H1 (cell line): ENCODE measurements around the gene CASKIN2. TPM values are rescaled to one million over a fixed set of nuclear protein-coding genes. Genes with fewer than 3 reads are reported as not detected.

ENCODE experiments used
- CTCF ChIA-PET: fragments of 300-600 bp; sonication (Branson Sonifier 250); formaldehyde crosslinking; loops from one replicate; lab custom pipeline; 2021; ENCODE audit not compliant: partially characterized antibody; lab: Charles Lee
- POLR2A ChIA-PET: fragments of 300-600 bp; sonication (Branson Sonifier 250); formaldehyde crosslinking; loops from one replicate; lab custom pipeline; 2021; ENCODE audit warnings: inconsistent platforms; ENCODE audit not compliant: partially characterized antibody; lab: Charles Lee
- DNase-seq, 2 experiments: peaks; one replicate each; pipeline versions ENCODE4 v3.0.0 to v3.0.0-alpha.2; 2010 to 2022; ENCODE audit warnings: low spot score in 2 of 2, low read depth in 1 of 2, mixed read lengths in 1 of 2
- FAIRE-seq: peaks from 2 replicates; lab custom pipeline; 2011; peaks lifted over from hg19 to GRCh38; lab: Jason Lieb, UNC
- H2AFZ ChIP-seq: 2 replicates; pipeline ENCODE4 v1.8.1; 2012; ENCODE audit warnings: low read length, inconsistent platforms
- H2AK5ac ChIP-seq: 2 replicates; pipeline ENCODE4 v1.6.1; 2013; ENCODE audit warnings: low read depth, low read length
- H2BK120ac ChIP-seq: replicated peaks from 2 replicates; pipeline ENCODE3; 2013; ENCODE audit warnings: low read depth, low read length, inconsistent platforms
- H2BK12ac ChIP-seq: 2 replicates; pipeline ENCODE4 v1.6.1; 2013; ENCODE audit warnings: low read depth, low read length
- H2BK15ac ChIP-seq: 2 replicates; pipeline ENCODE4 v1.6.1; 2013; ENCODE audit warnings: low read length
- H2BK20ac ChIP-seq: 2 replicates; pipeline ENCODE4 v1.6.1; 2013; ENCODE audit warnings: low read length
- H2BK5ac ChIP-seq: 2 replicates; pipeline ENCODE4 v1.6.1; 2013; ENCODE audit warnings: low read depth, low read length
- H3K14ac ChIP-seq: 2 replicates; pipeline ENCODE4 v1.6.1; 2013; ENCODE audit warnings: inconsistent platforms; ENCODE audit not compliant: insufficient read length
- H3K18ac ChIP-seq: 2 replicates; pipeline ENCODE4 v1.6.1; 2013; ENCODE audit warnings: low read length; ENCODE audit errors: extremely low read depth
- H3K23ac ChIP-seq: 2 replicates; pipeline ENCODE4 v1.6.1; 2013; ENCODE audit warnings: inconsistent platforms; ENCODE audit not compliant: insufficient read length
- H3K23me2 ChIP-seq: 2 replicates; pipeline ENCODE4 v1.6.1; 2013; ENCODE audit warnings: low read depth, low read length
- H3K27ac ChIP-seq: 2 replicates; pipeline ENCODE4 v1.6.1; 2011; ENCODE audit warnings: low read depth, low read length, inconsistent platforms
- H3K27me3 ChIP-seq, 4 experiments: replicated peaks in 1 of 4; 1 replicate in 1 of 4; 2 replicates in 3 of 4; pipeline versions ENCODE4 v1.6.1 to v1.8.1; 2011 to 2013; ENCODE audit warnings: low read length in 3 of 4, mild to moderate bottlenecking in 3 of 4, inconsistent platforms in 2 of 4, mixed read lengths in 2 of 4, moderate library complexity in 1 of 4; ENCODE audit not compliant: control insufficient read depth in 3 of 4, insufficient read depth in 3 of 4; ENCODE audit errors: extremely low read depth in 1 of 4
- H3K36me3 ChIP-seq, 4 experiments: 2 replicates each; pipeline versions ENCODE4 v1.6.1 to v1.8.1; 2011 to 2013; ENCODE audit warnings: mild to moderate bottlenecking in 4 of 4, low read length in 3 of 4, moderate library complexity in 2 of 4, control low read depth in 1 of 4, inconsistent platforms in 1 of 4; ENCODE audit not compliant: insufficient read depth in 4 of 4, control insufficient read depth in 2 of 4
- H3K4ac ChIP-seq: replicated peaks from 2 replicates; pipeline ENCODE3; 2013; ENCODE audit warnings: low read length, low read depth, mixed read lengths, inconsistent platforms; ENCODE audit not compliant: insufficient read length
- H3K4me1 ChIP-seq, 4 experiments: replicated peaks in 1 of 4; 1 replicate in 1 of 4; 2 replicates in 3 of 4; pipeline versions ENCODE4 v1.6.1 to v1.8.1; 2011 to 2013; ENCODE audit warnings: low read length in 3 of 4, inconsistent platforms in 2 of 4, mixed read lengths in 1 of 4; ENCODE audit not compliant: insufficient read depth in 4 of 4, control insufficient read depth in 3 of 4
- H3K4me2 ChIP-seq, 2 experiments: 2 replicates each; pipeline versions ENCODE4 v1.6.1 to v1.8.1; 2011 to 2013; ENCODE audit warnings: low read depth in 2 of 2, low read length in 2 of 2, control low read depth in 1 of 2, inconsistent platforms in 1 of 2, mild to moderate bottlenecking in 1 of 2; ENCODE audit not compliant: insufficient read depth in 1 of 2
- H3K4me3 ChIP-seq, 4 experiments: fragments of 200-600, 300-600 bp in 1 of 4; sonication (generic), shearing (Covaris generic), sonication (Bioruptor Twin) in 1 of 4; 2 replicates each; pipeline versions ENCODE4 v1.5.1 to v1.8.1; 2011 to 2016; ENCODE audit warnings: low read length in 4 of 4, low read depth in 3 of 4, control low read depth in 2 of 4, inconsistent platforms in 2 of 4, mild to moderate bottlenecking in 2 of 4, mixed read lengths in 1 of 4, moderate library complexity in 1 of 4; ENCODE audit not compliant: insufficient read depth in 2 of 4; ENCODE audit errors: extremely low read depth in 1 of 4
- H3K56ac ChIP-seq: replicated peaks from 2 replicates; pipeline ENCODE3; 2013; ENCODE audit warnings: low read depth, mild to moderate bottlenecking, mixed read lengths, low read length, inconsistent platforms; ENCODE audit not compliant: insufficient read length
- H3K79me1 ChIP-seq: 2 replicates; pipeline ENCODE4 v1.6.1; 2013; ENCODE audit warnings: low read depth, low read length, control low read depth
- H3K79me2 ChIP-seq, 2 experiments: 2 replicates each; pipeline versions ENCODE4 v1.6.1 to v1.8.1; 2012 to 2013; ENCODE audit warnings: low read length in 2 of 2, mild to moderate bottlenecking in 2 of 2, inconsistent platforms in 1 of 2; ENCODE audit not compliant: insufficient read depth in 2 of 2, control insufficient read depth in 1 of 2
- H3K9ac ChIP-seq, 4 experiments: replicated peaks in 1 of 4; 1 replicate in 1 of 4; 2 replicates in 3 of 4; pipeline versions ENCODE4 v1.6.1 to v1.8.1; 2011 to 2013; ENCODE audit warnings: low read depth in 3 of 4, low read length in 3 of 4, control low read depth in 2 of 4, mild to moderate bottlenecking in 2 of 4, moderate library complexity in 2 of 4, inconsistent platforms in 1 of 4; ENCODE audit errors: extremely low read depth in 1 of 4
- H3K9me3 ChIP-seq, 2 experiments: 2 replicates each; pipeline versions ENCODE4 v1.6.1 to v1.8.1; 2012 to 2013; ENCODE audit warnings: mild to moderate bottlenecking in 2 of 2, moderate library complexity in 2 of 2, control low read depth in 1 of 2, inconsistent platforms in 1 of 2, low read depth in 1 of 2, low read length in 1 of 2, mixed read lengths in 1 of 2; ENCODE audit not compliant: insufficient read depth in 2 of 2
- H4K20me1 ChIP-seq, 2 experiments: replicated peaks in 1 of 2; 2 replicates each; pipeline versions ENCODE3 to v1.8.1; 2011 to 2013; ENCODE audit warnings: inconsistent platforms in 2 of 2, low read length in 2 of 2, mild to moderate bottlenecking in 1 of 2; ENCODE audit not compliant: insufficient read depth in 2 of 2, control insufficient read depth in 1 of 2
- H4K5ac ChIP-seq: 2 replicates; pipeline ENCODE4 v1.6.1; 2013; ENCODE audit warnings: low read length, low read depth, mixed read lengths, inconsistent platforms; ENCODE audit not compliant: insufficient read length
- H4K8ac ChIP-seq: 2 replicates; pipeline ENCODE4 v1.8.0; 2013; ENCODE audit warnings: mild to moderate bottlenecking, moderate library complexity, low read length, inconsistent platforms; ENCODE audit not compliant: insufficient read depth; ENCODE audit errors: extremely low read depth
- H4K91ac ChIP-seq: replicated peaks from 2 replicates; pipeline ENCODE3; 2013; ENCODE audit warnings: low read length, mixed read lengths, inconsistent platforms; ENCODE audit not compliant: insufficient read length
- ASH2L ChIP-seq: fragments of 200-600, 300-600 bp; sonication (generic); IDR thresholded peaks from one replicate; pipeline ENCODE4 v1.7.1; 2017; ENCODE audit warnings: low read length
- ATF2 ChIP-seq: IDR thresholded peaks from 2 replicates; pipeline ENCODE4 v1.6.1; 2012; ENCODE audit warnings: low read length, inconsistent platforms
- CTBP2 ChIP-seq: IDR thresholded peaks from 2 replicates; pipeline ENCODE4 v1.7.0; 2011; ENCODE audit warnings: borderline replicate concordance, mild to moderate bottlenecking, moderate library complexity, mixed read lengths, low read length; ENCODE audit not compliant: insufficient read depth, insufficient read length
- NANOG ChIP-seq: IDR thresholded peaks from 2 replicates; pipeline ENCODE4 v1.6.1; 2011; ENCODE audit warnings: low read length, low read depth, mild to moderate bottlenecking, inconsistent platforms; ENCODE audit not compliant: insufficient read depth, poor library complexity, severe bottlenecking
- SP2 ChIP-seq: IDR thresholded peaks from 2 replicates; pipeline ENCODE4 v1.6.1; 2012; ENCODE audit warnings: mild to moderate bottlenecking, low read length, inconsistent platforms
- SP4 ChIP-seq: IDR thresholded peaks from 2 replicates; pipeline ENCODE4 v1.6.1; 2012; ENCODE audit warnings: low read length, inconsistent platforms
- SUZ12 ChIP-seq: fragments of 200-600 bp; sonication (generic); IDR thresholded peaks from 2 replicates; pipeline ENCODE4 v1.6.1; 2012; ENCODE audit warnings: mild to moderate bottlenecking, inconsistent platforms, low read length, moderate library complexity, mixed read lengths
- TAF1 ChIP-seq: IDR thresholded peaks from 2 replicates; pipeline ENCODE4 v1.6.1; 2011; ENCODE audit warnings: mild to moderate bottlenecking, low read depth, low read length
- TCF12 ChIP-seq: IDR thresholded peaks from 2 replicates; pipeline ENCODE4 v1.6.1; 2011; ENCODE audit warnings: low read depth, mild to moderate bottlenecking, low read length
- ZNF274 ChIP-seq: IDR thresholded peaks from 2 replicates; pipeline ENCODE4 v1.7.0; 2012; ENCODE audit warnings: low read length, borderline replicate concordance; ENCODE audit errors: extremely low read depth
- WGBS, 2 experiments: shearing (Covaris generic) in 1 of 2; methylation state at CpG; one replicate each; pipeline versions ENCODE4 v1.1.6 to v1.1.7; 2013 to 2015; ENCODE audit warnings: low lambda C conversion rate in 2 of 2, mixed read lengths in 2 of 2, inconsistent platforms in 1 of 2, low coverage in 1 of 2, missing lambda C conversion rate in 1 of 2; ENCODE audit not compliant: insufficient replicate concordance in 2 of 2, insufficient coverage in 1 of 2, insufficient read length in 1 of 2; ENCODE audit errors: extremely low coverage in 1 of 2, missing lambda C conversion rate in 1 of 2; 5-methylcytosine and 5-hydroxymethylcytosine counted together
- polyA plus RNA-seq, 7 experiments: library from polyadenylated mRNA; depleted of rRNA in 3 of 7; stranded (reverse) in 5 of 7; unstranded in 2 of 7; fragments of >200 nt in 5 of 7; fragments of 200-250 nt in 2 of 7; gene quantifications; 1 replicate in 5 of 7; 2 replicates in 1 of 7; 4 replicates in 1 of 7; pipeline versions ENCODE4 v1.2.1 to v1.2.3, GENCODE V29; 2011 to 2013; ENCODE audit warnings: missing spikeins in 2 of 7, mixed read lengths in 2 of 7
- total RNA-seq: library from RNA; stranded (reverse); fragmentation: NEBNext Ultra II Directional; extraction: Animal tissue kit (Norgen Biotek cat#: 25700); gene quantifications from 2 replicates; pipeline ENCODE4 v1.2.1, GENCODE V29; 2021

Gene CASKIN2
- total and polyA plus RNA-seq, 2 of the 8 experiments (the other 6 are each of a cell fraction or from before 2014, with no cell fraction given): 6.7 to 32.3 TPM

DNA sequence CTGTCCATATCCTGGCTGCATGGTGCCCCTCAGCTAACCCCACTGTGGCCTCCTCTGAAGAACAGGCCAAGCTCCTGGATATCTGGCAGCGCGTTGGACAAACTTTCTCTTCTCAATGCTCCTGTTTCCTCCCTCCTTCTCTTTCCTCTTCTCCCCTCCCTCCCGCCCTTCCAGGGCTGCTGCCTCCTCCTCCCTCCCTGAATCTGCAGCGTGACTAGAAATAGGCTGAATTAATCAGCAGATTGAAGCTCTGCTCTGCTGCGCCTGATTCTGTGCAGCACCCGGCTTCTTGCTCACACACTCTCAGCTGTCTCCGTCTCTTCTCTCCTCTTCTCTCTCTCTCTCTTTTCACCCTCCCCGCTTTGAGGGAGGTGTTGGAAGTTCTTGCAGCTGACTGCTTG, 39.1 kb downstream of the CASKIN2 start:
- Histone ChIP-seq H2BK120ac (no peak overlapping the region), H2BK15ac (no peak overlapping the region), H3K23ac (no peak overlapping the region), H4K5ac (no peak overlapping the region), H3K4me3 (no peak overlapping the region), H2BK5ac (no peak overlapping the region), H3K79me1 (no peaks in the 10 kb centered on the region), H3K27me3 (no peaks in the 10 kb centered on the region), H3K9me3 (no peaks in the 10 kb centered on the region), H2AFZ (no peak overlapping the region), H4K91ac (no peak overlapping the region), H3K4me1 (peaks cover 0 to 7% (median under 1%) of the 10 kb centered on the region in 4 experiments; a peak in 4 of 7 replicates), H2BK20ac (no peak overlapping the region), H3K27ac (no peak overlapping the region), H4K20me1 (no peaks in the 10 kb centered on the region), H3K79me2 (no peaks in the 10 kb centered on the region), H3K36me3 (peaks cover 0 to 10% (median 6%) of the 10 kb centered on the region in 4 experiments; a peak in 5 of 8 replicates), H3K4ac (no peak overlapping the region), H3K23me2 (no peaks in the 10 kb centered on the region), H2AK5ac (no peak overlapping the region), H4K8ac (no peak overlapping the region), H3K56ac (no peak overlapping the region), H3K4me2 (no peak overlapping the region), H2BK12ac (no peak overlapping the region), H3K14ac (no peak overlapping the region), H3K9ac (no peak overlapping the region), H3K18ac (no peak overlapping the region)
- FAIRE-seq: no peak
- DNase-seq: no peak
- POLR2A ChIA-PET: interaction anchor here (0.9 kb wide), 1 partner anchor 34 kb away, joined by 3 read pairs; no protein-coding TSS in a partner anchor
- CTCF ChIA-PET: interaction anchor here (0.7 to 1.3 kb wide), 7 partner anchors 8 to 143 kb away, joined by 3 to 5 read pairs (median 3); no protein-coding TSS in a partner anchor
- no peak for TF ChIP-seq NANOG
- no peak for TF ChIP-seq CTBP2
- no peak for TF ChIP-seq ASH2L
- no peak for TF ChIP-seq ATF2
- no peak for TF ChIP-seq TAF1
- TF ChIP-seq SP4: no peak
- no peak for TF ChIP-seq ZNF274
- TF ChIP-seq TCF12: no peak
- TF ChIP-seq SUZ12: no peak
- TF ChIP-seq SP2: no peak
- 100% methylated on average over 4 of the region's 8 CpGs; no CpG with 5 or more reads in 1 of the 2 experiments for WGBS, 2 experiments
